Kidney capillary endothelial cell (primary cell): ENCODE results near the gene KANSL1.
"Not testable (repeated sequence)": the region's sequence is repeated elsewhere in the genome, so short reads cannot be mapped to it uniquely, and the experiment has no call there.

Experiments
- DNase-seq: peaks from one replicate; pipeline ENCODE4 v3.0.0-alpha.2; 2018; ENCODE audit warnings: low spot score

The KANSL1 gene

DNA sequence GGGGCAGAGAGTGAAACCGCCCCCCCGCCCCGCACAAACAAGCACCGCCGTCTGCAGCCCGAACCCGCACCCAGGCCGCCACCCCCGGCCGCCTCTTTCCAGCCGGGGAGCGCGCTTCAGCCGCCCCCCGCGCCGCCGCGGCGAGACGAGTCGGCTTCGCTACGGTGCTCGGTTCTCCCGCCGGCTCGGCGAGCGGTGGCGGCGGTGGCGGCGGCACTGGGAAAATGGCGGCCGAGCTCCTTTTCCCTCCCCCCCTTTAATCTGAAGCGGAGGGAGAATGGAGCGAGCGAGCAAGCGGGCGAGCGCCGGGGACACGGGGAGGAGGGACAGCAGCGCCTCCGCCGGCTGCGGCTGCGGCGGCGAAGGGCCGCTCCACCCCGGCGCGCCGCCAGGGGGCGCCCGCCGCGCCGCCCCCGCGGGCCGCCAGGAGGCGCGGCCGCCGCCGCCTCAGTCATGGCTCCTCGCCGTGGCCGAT is at the start of gene KANSL1:
KANSL1 (minus strand) TSS at position 279 of the 475 bp plus-strand sequence. CDS start 21,286 bp downstream, outside the sequence.
- peak; percentile 96 for DNase-seq

DNA sequence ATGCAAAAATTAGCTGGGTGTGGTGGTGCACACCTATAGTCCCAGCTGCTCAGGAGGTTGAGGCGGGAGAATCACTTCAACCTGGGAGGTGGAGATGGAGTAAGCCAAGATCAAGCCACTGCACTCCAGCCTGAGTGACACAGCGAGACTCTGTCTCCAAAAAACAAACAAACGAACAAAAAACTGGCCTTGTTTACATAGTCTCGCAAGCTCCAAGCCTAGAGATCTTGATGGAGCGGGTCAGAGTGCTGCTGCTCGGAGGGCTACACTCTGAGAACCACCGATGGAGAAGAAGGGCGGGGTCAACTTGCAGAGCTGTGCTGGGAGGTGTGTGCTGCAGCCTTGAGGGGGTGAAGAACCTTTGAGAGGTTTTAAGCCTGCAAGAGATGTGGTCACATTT is 38.1 kb upstream of the KANSL1 start:
- DNase-seq, result not testable (repeated sequence)

DNA sequence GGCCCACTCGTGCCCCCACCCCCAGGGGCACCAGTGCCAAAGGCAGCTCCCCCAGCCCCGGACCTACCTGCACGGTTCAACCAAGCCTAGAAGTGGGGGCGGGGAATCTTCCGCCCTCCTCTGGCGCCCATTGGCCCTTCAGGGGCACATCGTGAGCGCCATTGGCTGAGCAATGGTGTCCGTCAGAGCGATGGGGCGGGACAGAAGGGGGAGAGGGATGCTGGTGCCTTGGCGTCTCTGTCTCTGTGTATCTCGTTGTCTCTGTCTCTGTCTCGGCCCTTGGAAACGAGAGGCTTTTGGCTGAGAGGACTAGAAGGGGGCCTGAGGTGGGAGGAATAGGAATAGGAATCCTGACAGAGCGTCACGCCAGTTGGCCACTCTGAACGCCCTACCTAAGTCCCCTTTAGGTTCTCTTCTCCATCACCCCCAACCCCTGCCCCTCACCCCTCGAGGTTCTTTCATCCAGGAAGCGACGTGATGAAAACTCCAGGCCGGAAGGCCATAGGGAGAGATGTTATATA is 32.1 kb upstream of the KANSL1 start:
- DNase-seq, result peak; percentile 76

GRCh38 chr17:46224864-46225263 is 31.6 kb upstream of the KANSL1 start:
- DNase-seq, result not testable (repeated sequence)

- not testable (repeated sequence) for DNase-seq
Observed at GRCh38 chr17:46223041-46223440, 29.8 kb upstream of the KANSL1 start.

DNA sequence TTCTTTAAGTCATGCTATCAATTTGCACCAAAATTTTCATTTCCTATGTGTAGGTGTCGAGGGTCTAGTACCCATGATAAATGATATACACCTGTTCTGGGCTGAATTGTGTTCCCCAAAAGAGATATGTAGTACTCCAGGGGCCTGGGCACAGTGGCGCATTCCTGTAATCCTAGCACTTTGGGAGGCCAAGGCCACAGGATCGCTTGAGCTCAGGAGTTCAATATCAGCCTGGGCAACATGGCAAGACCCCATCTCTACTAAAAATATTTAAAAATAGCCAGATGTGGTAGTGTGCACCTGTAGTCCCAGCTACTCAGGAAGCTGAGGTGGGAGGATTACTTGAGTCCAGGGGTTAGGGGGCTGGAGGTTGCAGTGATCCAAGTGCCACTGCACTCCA is 23.5 kb upstream of the KANSL1 start:
- no peak for DNase-seq

DNA sequence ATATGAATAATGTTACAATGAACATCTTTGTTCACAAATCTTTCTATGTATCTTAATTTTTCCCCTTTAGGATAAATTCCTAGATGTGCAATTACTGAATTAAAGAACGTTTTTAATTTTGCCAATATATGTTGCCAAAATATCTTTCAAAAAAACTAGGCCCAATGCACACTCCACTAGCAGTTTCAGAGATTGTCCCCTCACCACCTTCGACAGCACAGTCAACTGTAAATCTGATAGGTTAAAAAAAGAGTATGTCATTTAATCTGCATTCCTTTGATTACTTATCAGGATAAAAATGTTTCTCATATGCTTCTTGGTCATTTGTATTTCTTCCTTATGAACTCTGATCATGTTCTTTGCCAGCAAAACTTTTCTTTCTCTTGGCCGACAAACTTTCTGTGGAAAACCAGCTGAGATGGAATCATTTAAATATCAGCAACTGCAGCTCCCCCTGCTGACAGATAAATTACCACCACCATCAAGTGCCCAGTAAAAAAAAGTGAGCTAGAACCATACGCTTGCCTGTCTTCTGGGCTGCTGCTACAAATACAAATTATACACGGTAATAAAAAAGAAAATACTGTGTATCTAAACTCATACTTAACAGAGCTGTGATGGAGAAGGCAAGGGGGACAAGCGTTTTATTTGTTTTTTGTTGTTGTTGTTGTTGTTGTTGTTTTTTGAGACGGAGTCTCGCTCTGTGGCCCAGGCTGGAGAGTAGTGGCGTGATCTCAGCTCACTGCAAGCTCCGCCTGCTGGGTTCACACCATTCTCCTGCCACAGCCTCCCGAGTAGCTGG is 19.6 kb upstream of the KANSL1 start:
- DNase-seq, result peak; percentile 84

DNA sequence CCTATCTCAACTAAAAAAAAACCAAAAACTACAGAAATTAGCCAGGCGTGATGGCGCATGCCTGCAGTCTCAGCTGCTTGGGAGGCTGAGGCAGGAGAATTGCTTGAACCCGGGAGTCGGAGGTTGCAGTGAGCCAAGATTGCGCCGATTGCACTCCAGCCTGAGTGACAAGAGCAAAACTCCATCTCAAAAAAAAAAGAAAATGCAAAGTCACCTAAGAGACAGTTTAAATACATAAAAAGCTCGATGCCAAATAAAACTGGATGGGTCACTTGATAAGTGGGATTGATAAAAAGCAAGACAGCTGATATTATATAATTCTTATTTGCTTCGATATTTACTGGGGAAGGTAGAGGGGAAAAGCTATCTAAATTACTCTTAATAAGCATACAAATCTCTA is 15.8 kb upstream of the KANSL1 start:
- DNase-seq, result no peak

- no peak for DNase-seq
Observed at GRCh38 chr17:46205975-46206374, 12.7 kb upstream of the KANSL1 start.

- DNase-seq, result no peak
Observed at GRCh38 chr17:46202424-46202823, 9.2 kb upstream of the KANSL1 start.

DNA sequence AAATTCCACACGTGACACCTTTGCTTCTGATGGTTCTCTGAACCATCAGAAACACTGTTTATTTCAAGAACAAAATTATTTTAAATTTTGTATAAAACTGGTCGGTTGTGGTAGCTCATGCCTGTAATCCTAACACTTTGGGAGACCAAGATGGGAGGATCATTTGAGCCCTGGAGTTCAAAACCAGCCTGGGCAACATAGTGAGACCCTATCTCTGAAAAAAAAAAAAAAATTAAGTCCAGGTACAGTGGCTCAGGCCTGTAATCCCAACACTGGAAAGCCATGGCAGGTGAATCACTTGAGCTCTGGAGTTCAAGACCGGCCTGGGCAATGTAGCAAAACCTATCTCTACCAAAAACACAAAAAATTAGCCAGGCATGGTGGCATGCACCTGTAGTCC is 8.3 kb upstream of the KANSL1 start:
- no peak for DNase-seq

- DNase-seq, result no peak
Observed at GRCh38 chr17:46200197-46200596, 7.0 kb upstream of the KANSL1 start.

GRCh38 chr17:46199379-46199778 is 6.2 kb upstream of the KANSL1 start:
- no peak for DNase-seq

DNA sequence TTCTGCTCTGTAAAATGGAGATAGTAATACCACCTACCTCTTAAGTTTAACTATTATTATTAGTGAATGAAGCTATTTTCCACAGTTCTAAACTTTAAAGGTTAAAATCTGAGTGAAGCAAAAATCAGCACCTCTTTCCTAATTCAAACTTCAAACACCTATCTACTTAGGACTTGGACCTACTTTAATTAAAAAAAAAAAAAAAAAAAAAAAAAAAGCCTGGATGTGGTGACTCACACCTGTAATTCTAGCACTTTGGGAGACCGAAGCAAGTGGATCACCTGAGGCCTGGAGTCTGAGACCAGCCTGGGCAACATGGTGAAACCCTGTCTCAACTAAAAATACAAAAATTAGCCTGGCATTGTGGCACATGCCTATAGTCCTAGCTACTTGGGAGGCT is 5.0 kb upstream of the KANSL1 start:
- no peak for DNase-seq

GRCh38 chr17:46197530-46197929 is 4.3 kb upstream of the KANSL1 start:
- DNase-seq, result no peak

DNA sequence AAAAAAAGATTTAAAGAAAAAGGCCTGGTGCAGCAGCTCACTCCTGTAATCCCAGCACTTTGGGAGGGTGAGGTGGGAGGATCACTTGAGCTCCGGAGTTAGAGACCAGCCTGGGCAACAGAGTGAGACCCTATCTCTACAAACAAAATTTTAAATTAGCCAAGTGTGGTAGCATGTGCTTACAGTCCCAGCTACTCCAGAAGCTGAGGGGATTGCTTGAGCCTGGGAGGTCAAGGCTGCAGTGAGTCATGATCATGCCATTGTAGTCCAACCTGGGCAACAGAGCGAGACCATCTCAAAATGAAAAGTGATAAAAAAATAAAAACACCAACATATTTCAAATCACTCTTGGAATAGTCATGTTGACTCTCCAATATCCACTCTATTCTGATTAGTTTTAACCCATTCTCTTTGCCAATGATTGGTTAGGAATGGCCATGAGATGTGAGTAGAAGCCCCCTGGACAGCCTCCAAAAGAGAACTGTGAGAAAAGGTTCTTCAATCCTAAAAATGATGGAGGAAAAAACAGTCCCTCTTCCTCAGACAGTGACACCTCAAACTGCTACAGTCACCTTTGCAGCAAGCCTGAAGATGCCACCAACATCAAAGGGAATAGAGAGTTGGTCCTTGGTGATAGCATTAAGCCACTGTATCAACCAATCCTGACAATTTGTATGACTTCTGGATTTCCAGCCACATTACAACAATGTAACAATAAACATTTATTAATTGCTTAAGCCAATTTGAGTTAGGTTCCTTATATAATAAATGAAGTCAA is 2.9 kb upstream of the KANSL1 start:
- DNase-seq, result no peak

DNA sequence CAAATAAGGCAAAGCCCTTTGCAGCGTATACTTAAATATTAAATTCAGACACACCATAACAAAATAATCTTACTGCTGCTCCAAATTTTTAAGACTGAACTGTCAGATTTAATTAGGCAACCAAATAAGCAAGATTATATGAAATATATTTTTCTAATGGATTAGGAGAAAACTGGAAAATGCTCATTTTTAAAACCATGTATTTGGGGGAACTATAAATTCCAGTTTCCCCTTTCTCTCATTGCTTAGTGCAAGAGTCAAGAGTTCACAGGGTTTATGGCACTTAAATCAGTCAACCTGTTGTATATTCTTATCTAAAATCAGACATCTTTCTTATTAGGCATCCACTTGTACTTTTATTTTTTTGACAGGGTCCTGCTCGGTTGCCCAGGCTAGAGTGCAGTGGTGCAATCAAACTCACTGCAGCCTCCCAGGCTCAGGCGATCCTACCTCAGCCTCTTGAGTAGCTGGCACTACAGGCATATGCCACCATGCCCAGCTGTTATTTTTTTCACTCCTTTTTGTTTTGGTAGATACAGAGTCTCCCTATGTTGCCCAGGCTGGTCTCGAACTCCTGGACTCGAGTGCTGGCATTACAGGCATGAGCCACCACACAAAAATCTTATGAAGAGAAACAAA is 2.1 kb upstream of the KANSL1 start:
- no peak for DNase-seq

DNA sequence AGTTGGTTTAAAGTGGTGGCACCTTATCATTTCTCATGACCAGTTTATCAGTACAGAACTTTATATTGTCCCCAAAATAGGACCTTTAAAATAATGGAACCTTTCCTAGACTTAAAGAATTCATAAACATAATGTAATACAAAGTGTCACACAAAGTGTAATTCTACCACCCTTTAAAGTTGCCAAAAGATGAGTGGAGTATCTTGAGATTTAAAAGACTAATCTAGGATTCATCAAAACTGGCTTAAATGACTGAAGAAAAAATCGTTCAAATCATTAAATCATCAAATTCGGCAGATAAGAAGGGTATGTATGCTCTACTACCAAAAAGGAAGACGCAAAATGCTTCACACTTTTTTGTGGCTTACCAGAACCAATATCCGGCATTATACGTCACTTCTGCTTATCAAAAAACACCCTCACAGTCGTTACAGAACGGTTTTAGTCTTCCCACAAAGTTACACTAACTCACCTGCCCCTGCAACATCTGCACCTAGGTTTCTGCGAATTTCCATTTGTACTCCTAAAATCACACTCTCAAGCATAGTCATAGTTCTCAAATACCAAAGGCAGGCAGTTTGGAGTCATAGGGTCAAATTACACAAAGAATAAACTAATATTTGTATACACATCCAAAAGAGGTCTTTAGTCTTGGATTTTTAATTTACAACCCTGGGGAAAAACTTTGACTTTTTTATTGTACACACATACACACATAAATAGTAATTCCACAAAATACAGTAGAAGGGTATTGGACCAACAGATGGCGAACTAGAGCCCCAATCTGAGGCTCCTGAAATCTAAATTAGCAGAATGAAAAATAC is 1.4 kb upstream of the KANSL1 start:
- DNase-seq, result peak; percentile 74

GRCh38 chr17:46193626-46194392 is 580 bp upstream of the KANSL1 start:
- DNase-seq, result peak; percentile 99

DNA sequence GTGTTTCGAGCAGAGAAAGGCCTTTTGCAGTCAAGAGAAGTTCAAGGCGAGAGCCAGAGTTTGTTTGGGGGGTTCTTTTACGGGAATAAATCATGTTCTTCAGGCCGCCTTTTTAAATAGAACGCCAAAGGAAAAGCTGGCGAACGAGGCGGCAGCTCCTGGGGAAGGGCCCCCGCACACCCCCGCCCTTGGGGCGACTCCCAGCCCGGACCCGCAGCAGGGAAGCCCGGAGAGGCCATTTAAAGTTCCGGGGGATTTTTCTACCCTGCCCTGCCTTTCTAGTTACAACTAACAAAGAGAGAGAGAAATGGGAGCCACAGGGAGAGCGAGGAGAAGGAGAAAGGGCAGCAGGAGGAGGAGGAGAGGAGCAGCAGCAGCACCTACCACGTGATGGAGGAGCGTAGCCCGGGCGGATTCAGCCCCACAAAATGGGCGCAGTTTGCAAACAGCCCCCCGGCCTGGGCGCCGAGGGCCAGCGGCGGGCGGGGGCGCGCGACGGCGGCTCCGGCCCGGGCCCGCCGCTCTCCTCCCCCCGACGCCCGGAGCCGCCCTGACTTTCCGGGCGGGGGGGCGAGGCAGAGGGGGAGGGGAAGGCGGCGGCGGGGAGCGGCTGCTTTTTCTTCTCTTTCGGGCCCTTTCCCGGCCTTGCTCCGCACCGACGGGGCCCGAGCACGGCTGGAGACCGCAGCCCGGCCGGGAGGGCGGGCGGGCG is 634 bp downstream of the KANSL1 start:
- peak; percentile 50 for DNase-seq
